Fibroblast of skin of left biceps (primary cell): ENCODE data around the gene CHPF.

Experiments used
- DNase-seq, 2 experiments: peaks; one replicate each; pipeline ENCODE4 v3.0.0-alpha.2; 2013; ENCODE audit warnings: low read depth in 2 of 2

CHPF gene

DNA sequence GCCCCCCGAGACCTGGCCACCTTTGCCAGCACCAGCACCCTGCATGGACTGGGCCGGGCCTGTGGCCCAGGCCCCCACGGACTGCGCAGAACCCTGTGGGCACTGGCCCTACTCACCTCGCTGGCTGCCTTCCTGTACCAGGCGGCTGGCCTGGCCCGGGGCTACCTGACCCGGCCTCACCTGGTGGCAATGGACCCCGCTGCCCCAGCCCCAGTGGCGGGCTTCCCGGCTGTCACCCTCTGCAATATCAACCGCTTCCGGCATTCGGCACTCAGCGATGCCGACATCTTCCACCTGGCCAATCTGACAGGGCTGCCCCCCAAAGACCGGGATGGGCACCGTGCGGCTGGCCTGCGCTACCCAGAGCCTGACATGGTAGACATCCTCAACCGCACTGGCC is 28.8 kb downstream of the CHPF start:
- DNase-seq = no peak

DNA sequence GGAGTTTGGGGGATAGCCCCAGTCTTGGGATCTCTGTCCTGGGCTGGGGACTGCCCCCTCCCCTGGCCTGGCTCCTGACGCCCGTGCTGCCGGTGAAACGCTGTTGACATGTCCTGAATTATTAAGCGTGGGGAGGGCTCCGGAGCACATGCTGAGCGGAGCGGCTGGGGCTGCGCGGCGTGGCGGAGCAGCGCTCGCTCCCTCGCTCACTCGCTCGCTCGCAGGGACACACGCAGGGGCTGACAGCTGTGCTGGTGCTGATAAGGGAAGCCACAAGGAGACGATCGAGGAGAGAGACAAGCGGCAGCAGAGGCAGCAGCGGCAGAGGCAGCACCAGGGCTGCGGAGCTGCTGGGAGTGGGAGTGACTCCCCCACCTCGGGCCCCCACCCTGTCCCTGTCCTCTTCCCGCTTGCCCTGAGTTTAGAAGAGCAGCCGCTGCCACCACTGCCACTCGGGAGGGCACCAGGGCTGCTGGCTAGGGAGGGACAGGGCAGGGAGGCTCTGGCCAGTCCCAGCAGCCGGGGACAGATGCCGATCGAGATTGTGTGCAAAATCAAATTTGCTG is 29.3 kb downstream of the CHPF start, which contains the start of gene ASIC4:
ASIC4 (plus strand) TSS at position 287 of the 566 bp plus-strand sequence; CDS start at position 530, 243 bp downstream.
- no peak for DNase-seq

DNA sequence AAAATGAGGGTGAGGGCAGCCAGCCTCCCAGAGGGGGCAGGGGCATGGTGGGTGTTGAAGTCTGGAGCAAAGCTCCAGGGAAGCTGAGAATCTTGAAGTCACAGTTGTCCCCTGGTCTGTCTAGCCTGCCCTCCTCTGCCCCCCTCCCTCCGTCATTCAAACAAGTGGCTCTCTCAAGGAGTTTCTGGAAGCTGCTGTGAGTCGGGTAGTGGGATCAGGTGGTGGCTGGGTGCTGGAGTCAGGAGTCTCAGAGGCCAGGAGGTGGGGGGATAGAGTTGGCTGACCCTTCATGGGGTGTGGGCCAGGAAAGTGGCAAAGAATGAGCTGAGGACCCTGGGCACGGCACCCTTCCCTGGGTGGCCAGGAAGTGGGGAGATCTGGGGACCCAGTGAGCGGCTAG is 29.8 kb downstream of the CHPF start:
- no peak for DNase-seq

DNA sequence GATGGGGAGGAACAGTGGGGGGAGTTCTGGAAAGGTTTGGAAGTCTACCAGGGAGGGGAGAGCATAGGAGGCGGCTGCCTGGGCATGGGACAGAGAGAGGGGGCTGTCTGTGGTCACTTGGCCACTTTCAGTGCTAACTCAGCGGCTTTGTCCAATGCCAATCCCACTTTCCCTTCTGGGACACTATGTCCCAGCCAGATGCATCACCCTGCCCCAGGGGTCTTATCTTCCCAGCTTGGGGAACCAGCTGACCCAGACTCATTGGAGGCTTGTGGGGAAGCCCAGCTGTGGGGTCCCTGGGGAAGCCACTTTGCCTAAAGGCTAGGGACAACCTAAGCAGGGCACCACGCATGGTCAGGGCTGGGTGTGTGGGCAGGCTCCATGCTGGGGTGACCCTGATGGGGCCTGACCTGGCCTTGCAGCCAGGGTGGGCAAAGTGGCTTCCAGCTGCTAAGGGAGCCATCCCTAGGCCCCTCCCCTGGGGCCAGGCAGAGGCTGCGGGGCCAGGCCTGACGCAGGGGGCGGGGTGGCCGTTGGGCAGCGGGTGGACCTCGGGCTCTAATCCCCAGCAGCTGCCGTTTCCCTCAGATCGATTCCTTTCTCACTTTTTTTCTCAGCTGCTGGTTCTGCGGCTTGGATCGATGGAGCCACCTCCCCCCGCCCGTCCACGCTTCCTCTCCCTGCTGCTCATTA is 30.9 kb downstream of the CHPF start:
- DNase-seq = no peak

DNA sequence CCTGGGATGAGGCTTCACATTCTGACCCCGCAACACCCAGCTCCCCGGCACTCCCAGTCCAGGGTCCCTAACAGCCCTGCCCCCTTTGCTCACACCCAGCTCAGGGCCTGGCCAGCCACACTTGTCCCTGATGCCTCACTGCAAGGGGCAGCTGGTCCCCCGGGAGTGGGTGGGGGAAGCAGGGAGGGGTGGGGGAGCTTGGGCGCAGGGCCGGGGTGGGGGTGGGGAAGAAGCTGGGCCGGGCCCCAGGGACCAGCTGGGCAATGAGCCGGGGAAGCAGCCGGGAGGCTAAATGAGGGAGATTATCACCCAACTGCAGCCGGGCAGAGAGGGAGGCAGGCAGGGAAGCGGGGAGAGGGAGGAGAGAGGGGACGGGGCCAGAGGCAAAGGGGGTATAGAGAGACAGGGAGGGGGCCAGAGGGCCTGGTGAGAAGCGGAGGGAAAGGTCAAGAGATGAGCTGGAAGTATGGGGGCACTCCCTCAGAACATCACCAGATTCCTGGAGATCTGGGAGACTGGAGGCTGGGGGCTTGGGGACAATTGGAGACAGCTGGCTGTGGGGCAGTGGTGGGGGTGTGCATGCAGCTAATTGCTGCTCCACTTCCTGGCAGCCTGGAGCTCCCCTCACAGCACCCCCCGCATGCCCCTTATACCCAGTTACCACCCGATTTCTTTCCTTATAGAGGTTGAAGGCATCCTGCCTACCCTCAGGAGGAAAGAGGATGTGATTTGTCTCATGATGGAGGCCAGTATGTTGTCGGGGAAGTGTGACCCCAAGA is 31.9 kb downstream of the CHPF start:
- no peak for DNase-seq

DNA sequence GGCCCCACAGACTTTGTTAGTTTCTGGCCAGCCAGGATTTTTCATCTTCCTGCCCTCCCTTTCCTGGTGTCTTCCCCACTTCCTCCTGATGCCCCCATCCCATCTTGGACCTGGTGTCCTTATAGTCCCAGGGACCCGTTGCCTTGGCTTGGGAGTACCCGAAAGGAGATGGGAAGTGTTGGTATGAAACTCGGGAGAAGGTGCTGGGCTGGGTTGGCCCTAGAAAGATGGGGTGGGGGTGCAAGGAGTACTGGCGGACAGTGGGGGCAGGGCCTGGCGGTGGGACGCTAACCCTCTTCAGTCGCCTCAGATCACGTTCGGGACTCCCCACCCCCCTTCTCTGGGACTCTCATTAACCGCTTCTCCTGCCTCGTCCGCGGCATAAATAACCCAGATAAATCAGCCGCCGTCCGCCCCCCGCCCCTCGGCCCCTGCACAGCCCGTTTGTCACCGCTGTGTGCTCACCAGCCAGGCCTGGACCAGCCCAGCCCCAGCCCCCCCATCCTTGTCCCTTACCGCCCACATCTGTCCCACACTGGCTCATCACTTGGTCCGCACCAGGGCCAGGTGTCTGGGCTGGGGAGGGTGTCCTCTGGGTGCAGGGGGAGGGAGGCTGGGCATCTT is 33.0 kb downstream of the CHPF start:
- DNase-seq = no peak

DNA sequence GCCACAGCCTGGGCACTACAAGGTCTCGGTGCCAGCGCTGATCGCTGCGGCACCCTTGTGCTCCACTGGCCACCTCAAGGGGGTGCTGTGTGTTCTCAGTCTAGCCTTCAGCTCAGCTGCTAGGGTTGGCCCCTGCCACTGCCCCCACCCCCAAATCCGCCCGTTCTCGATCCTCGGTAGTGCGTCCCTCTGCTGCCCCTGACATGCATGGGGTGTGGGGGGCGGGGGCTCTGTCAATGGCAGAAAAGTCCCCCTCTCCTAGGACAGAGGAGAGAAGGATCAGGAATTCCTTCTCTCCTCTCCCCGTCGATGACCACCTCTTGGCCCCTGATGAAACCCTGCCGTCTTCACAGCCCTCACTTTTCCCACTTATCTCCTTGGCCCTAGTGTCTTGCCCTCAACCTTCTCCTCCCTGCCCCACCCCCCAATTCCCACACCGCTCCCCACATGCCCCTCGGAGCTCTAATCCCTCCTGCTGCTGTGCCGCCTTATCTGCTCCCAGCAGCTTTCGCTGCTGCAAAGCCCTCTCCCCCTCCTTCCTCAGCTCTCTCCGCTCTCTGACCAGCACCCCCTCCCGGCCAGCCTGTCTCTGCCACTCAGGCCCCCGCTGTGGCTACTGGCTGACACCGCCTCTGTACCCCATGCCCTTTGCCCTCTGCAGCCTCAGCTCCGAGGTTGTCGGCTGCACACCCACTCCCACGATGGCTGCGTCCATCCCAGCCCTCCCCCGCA is 33.7 kb downstream of the CHPF start:
- DNase-seq = no peak

DNA sequence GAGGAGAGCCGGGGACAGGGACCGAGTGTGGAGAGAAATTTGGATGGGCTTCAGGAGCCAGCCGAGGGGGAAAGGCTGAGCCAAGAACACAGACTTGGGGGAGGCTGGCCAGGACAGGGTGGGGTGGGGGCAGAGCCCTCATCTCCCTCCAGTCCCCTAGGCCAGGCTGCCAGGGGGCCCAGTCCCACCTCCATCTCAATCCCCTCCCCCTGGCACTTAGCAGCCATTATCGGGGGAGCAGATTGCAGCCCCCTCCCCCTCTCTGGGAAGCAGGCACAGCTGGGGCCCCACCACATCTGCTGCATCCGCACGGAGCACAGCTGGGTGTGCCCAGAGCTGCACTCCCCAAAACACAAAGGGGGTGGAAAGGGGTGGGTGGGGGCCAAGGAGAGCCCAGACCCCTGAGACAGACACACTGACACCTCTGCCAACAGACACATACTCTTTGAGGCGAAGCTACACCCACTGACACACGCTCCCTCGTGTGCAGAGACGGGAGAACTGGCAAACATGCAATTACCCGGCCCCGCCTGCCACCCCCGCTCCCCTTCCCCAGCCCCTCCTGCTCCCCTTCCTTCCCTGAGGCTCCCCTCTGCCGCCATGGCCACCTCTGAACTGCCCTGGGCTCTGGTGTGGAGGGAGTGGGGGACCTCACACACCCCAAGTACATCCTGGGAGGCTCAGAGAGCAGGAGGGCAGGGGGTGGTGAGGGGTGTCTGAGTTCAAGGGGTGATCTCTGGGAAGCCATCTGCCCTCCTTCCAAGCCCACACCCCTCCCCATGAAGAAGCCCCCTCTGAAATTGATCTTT is 34.4 kb downstream of the CHPF start:
- no peak for DNase-seq

DNA sequence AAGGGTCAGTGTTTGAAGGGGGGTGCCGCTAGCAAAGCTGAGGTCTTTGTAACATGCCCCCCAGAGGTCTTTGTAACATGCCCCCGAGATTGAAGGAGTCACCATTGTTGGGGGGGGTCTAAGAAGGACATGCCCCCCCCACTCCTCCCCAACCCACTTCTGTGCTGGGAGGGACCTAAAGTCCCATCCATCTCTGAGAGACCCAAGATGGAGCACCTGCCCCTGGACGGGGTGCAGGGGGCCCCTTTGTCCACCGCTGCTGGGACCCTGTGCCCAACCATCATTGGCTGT is 35.2 kb downstream of the CHPF start:
- no peak for DNase-seq

DNA sequence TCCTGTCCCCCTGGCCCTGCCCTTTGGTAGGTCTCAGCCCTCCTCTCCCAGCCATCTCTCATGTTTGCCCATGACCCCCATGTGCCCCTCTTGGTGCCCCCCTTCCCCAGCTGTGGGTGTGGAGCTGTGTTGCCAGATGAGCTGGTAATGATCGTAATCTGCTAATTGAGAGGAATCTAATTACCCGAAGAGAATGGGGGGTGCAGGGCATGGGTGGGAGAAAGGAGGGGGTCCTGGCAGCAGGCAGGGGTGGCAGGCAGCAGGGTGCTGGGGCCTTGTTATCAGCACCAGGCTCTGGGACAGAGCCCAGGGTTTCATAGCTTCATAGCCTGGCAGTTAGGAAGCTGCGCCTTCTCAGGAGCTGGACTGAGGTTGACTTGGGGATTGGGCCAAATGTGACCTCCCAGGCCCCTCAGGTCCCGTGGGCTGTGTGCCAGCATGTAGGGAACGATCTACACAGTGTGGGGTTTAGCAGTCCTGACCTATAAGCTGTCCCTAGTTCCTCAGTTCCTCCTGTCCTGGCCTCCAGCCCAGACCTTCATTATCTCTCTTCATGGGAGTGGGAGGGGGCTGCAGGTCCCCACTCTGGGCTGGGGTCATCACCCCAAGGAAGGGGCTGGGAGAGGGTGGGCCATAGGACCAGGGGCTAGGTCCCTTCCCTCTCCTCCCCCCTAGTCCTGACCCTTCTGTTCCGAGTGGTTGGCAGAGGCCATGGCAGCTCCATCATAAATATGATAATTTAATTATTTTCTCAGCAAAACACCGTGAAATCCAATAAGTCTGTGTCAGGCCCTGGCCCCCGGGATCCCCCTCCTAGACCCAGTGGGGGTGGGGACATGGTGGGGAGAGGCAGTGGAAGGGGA is 35.8 kb downstream of the CHPF start:
- DNase-seq = no peak

DNA sequence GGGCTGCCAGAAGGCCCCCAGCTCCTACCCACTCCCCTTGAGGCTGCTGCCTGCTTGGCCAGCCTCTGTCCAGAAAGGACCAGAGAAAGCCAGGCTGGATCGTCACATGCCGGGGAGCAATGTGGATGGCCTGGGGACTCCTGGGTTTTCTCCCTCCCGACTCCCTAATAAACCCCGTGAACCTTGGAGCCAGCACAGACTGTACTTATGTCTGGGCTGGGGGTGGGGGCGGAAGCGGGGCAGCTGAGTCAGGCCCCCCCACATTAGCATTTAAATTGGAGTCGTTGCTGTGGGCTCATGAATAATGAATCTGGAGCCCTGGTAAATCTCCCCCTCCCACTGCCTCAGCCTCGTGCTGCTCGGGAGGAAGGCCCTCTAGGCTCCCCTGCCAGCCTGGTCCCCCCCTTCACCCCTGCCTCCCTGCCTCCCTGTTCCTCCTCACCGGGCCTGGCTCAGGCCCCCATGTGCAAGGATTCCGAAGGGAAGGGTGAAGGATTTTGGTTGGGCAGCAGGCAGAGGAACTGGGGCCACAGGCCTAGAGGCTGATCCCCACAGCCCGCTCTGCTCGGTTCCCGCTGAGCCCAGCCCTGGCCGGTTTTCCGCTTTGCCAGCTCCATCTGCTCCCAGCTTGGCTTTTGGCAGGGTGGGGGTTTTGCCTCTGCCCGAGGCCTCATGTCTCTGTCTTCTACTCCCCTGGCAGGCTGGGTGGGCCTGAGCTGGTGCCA is 36.6 kb downstream of the CHPF start:
- no peak for DNase-seq

DNA sequence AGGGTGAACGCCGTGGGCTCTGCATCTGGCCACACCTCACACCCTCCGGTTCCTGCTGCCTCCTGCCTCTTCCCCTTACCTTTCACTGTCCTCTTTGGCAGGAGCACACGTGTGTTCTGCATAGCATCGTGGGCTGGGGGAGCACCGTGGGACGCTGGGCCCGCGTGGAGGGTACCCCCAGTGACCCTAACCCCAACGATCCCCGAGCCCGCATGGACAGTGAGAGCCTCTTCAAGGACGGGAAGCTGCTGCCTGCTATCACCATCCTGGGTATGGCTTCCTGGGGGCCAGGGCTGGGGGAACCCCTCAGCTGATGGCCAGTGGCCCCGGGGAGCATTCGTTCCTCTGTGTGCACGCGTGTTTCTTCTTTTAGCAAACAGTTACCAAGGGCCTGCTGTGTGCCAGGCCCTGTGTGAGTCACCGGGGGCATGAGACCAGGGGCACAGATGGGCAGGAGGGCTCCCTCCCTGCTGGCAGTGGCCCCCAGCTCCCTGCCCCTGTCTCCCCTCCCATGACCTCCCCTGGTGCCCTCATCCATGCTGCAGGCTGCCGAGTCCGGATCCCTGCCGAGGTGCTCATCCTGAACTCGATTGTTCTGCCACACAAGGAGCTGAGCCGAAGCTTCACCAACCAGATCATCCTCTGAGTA is 37.3 kb downstream of the CHPF start:
- DNase-seq = no peak

DNA sequence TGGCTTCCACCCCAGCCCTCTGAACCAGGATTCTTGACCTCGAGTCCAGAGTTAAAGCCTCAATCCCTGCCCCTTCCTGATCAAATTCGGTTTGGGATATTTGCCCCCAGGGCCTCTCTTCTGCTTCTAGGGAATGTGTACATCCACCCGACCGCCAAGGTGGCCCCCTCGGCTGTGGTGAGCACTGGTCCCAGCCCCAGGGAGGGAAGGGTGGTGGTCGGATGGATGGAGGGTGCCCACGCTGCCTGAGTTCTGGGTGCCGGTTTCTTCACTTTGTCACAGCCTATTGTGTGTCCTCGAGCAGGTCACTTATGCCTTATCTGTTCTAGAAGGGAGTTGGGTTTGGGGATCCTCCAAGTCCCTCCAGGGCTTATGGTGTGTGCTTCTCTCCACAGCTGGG is 38.0 kb downstream of the CHPF start:
- no peak for DNase-seq

DNA sequence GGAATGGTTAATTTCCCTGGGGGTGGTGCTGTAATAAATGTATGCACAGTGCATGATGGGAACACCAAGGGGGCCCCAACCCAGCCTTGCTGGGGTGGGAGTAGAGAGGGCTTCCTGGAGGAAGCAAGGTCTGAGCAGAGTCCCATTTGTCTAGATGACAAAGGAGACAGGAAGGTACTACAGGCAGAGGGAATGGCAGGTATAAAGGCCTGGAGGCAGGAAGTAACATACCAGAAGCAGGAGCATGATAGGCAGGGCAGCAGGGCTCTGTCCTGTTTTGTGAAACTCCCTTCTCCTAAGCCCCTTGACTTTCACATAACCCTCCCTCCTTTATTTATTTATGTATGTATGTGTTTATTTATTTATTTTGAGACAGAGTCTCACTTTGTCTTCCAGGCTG is 41.0 kb downstream of the CHPF start:
- DNase-seq = no peak

DNA sequence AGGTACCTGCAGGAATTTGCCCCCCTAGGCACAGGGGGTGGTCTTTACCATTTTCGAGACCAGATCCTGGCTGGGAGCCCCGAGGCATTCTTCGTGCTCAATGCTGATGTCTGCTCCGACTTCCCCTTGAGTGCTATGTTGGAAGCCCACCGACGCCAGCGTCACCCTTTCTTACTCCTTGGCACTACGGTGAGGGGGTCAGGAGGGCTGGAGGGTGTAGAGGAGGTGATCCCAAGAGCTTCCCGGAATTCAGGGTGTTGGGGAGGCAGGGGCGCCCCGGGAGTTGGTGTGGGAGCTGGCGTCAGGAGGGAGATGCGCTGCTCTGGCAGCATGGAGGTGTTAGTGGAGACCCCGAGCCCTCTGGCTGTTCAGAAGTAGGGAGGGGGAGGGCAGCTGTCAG is 41.8 kb downstream of the CHPF start:
- DNase-seq = no peak

DNA sequence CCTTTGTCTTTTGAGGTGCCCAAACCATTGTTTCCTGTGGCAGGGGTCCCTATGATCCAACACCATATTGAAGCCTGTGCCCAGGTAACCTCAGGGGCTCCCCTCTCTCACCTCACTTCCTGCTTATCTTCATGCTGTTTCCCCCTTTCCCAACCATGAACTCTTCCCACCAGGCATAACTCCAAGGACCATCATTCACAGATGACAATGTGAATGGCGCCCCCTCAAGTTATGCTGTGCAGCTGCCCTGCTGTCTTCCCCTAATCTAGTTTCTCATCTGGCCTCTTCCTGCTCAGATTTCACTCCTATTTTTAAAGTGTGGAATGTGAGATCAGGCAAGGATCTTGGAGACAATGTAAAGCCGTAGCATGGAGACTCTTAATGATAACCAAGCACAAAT is 43.5 kb downstream of the CHPF start:
- DNase-seq = no peak

DNA sequence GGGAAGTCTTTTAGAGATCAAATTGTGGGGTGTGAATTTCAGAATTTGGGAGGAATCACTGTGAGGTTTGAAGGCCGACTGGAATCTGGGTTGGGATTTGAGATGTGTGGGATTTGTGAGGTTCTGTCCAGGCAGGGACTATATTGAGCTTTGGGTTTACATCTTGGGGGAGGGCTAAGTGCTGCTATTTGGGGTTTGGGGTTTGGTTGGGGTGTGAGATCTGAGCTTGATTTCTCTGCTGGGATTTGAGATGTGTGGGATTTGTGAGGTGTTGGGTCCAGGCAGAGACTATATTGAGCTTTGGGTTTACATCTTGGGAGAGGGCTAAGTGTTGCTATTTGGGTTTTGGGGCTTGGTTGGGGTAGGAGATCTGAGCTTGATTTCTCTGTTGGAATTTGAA is 44.1 kb downstream of the CHPF start:
- DNase-seq = no peak

DNA sequence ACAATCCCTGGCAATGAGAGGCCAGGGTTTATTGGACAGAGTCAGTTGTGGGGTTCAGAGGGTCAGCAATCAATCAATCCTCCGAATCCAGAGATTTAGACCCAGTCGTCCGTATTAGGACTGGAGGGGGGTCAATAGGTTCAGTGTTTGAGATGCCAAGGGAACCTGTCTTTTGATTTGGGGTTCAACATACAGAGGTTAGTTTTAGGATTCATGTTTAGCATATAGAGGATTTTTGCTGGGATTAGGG is 44.6 kb downstream of the CHPF start:
- no peak for DNase-seq

DNA sequence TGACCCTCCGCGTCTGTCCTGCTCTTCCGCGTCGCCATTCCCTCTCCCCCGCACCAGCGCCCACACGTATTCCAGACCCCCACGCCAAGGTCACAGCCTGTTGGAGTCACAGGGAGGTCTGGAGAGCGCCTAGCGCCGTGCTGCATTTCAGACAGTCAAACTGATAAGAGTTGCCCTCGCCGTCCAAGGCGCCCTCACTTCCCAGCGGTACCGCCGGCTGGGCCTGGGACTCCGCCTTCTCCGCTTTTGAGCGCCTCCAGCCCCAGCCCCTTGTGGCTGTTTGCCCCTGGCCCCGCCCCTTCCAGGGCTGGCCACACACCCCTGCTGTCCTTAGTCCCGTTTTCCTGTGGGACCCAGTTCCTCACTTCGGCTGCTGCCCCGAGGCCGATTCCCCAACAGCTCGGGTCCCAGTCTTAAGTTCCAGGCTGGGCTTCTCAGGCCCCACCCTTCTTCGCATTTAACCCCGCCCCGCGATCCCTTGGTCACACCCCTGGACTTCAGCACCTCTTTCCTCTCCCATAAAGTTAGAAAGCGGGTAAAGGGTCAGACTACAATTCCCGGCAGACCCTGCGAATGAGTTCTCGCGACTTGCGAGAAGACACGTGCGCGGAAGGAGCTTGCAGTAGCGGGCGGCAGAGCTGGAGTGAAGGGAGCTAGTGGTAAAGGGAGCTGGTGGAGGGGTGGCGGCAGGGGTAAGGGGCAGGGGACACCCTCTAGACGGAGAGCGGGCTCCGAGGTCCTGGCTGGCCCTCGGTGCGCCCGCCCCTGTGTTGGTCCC is 45.1 kb downstream of the CHPF start, which contains the start of gene GMPPA:
GMPPA (plus strand) TSS at position 612 of the 778 bp plus-strand sequence. CDS start 1,085 bp downstream, outside the sequence.
- peak; percentile 95 to 97 for DNase-seq
